ENCODE data around the gene NAA80. TPM values are rescaled to one million over a fixed set of nuclear protein-coding genes. Genes with fewer than 3 reads are reported as not detected.
"Not testable (repeated sequence)": the region's sequence is repeated elsewhere in the genome, so short reads cannot be mapped to it uniquely, and the experiment has no call there.

Gene NAA80
- polyA plus RNA-seq, 6 donors from 2014 or later: 9.0 to 15.5 (median 11.6) TPM

DNA sequence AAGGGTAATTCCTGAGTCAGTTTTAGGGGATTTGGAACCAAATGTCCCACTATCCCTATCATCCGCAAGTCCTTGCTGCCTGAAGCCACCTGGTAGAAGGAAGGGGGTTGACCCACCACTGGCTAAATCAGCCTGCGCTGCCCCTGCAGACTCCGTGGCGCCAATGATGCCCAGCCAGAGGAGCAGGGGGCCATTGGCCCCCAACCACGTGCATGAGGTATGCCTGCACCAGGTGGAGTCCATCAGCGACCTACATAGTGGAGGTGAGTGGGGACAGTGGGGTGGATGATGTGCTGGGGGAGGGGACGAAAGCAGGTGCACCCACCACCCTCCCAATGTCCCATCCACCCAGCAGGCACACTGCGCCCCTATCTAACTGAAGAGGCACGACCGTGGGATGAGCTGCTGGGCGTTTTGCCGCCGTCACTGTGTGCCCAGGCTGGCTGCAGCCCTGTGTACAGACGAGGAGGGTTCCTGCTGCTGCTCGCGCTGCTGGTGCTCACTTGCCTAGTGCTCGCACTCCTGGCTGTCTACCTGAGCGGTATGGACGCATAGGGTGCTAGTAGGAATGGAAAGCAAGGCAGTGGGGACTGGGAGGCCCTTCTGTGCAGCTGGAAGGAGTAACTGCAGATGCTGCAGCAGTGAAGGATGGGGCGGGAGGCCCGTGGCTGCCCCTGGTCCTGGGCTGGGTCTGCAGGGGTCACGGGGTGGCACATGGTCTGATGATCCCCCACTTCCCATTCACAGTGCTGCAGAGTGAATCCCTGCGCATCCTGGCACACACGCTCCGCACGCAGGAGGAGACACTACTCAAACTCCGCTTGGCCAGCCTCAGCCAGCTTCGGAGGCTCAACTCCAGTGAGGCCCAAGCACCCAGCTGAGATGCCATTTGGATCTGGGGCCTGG is 12.6 kb downstream of the NAA80 start:
- no peak for DNase-seq
- H3K9me3 Mint-ChIP-seq: no peaks in the 10 kb centered on the region
- no peaks in the 10 kb centered on the region for H3K27me3 Mint-ChIP-seq
- no peaks in the 10 kb centered on the region for H3K36me3 Mint-ChIP-seq
- ATAC-seq (ENCODE audit: low read depth in 2 of 2): no peak
- H3K4me3 Mint-ChIP-seq: no peak overlapping the region
- H3K27ac Mint-ChIP-seq: no peak overlapping the region
- peaks cover 6 to 15% (median 12%) of the 10 kb centered on the region in 3 donors for H3K4me1 Mint-ChIP-seq

GRCh38 chr3:50284121-50284520 is 15.1 kb downstream of the NAA80 start:
- DNase-seq; ATAC-seq (ENCODE audit: low read depth in 2 of 2); H3K36me3 Mint-ChIP-seq; H3K9me3 Mint-ChIP-seq; H3K27ac Mint-ChIP-seq; H3K4me1 Mint-ChIP-seq; H3K27me3 Mint-ChIP-seq: not testable (repeated sequence)
- peak overlapping the region in 1 of 8 donors; percentile 18 for H3K4me3 Mint-ChIP-seq

- Mint-ChIP-seq H3K9me3 (no peaks in the 10 kb centered on the region), H3K27me3 (peaks cover 25 to 34% (median 27%) of the 10 kb centered on the region in 3 donors), H3K4me3 (no peak overlapping the region), H3K4me1 (peaks cover 11 to 15% (median 14%) of the 10 kb centered on the region in 3 donors), H3K27ac (no peak overlapping the region), H3K36me3 (no peaks in the 10 kb centered on the region)
- ATAC-seq (ENCODE audit: low read depth in 2 of 2) (no peak), DNase-seq (no peak)
Measured at GRCh38 chr3:50279255-50280016, 19.8 kb downstream of the NAA80 start.

GRCh38 chr3:50278880-50279224 is 20.4 kb downstream of the NAA80 start, which contains the start of gene LSMEM2:
Gene LSMEM2 (plus strand): TSS chr3:50279087. CDS start chr3:50279114, 27 bp downstream.
- ATAC-seq (ENCODE audit: low read depth in 2 of 2) (no peak), DNase-seq (no peak)
- H3K4me3 Mint-ChIP-seq: no peak within 1 kb of the TSS
- H3K4me1 Mint-ChIP-seq: peaks cover 15 to 21% (median 19%) of the 10 kb centered on the region in 3 donors
- H3K9me3 Mint-ChIP-seq: no peaks in the 10 kb centered on the region
- H3K36me3 Mint-ChIP-seq: no peaks in the 10 kb centered on the region
- H3K27me3 Mint-ChIP-seq: peaks cover 30 to 40% (median 33%) of the 10 kb centered on the region in 3 donors
- no peak within 1 kb of the TSS for H3K27ac Mint-ChIP-seq

DNA sequence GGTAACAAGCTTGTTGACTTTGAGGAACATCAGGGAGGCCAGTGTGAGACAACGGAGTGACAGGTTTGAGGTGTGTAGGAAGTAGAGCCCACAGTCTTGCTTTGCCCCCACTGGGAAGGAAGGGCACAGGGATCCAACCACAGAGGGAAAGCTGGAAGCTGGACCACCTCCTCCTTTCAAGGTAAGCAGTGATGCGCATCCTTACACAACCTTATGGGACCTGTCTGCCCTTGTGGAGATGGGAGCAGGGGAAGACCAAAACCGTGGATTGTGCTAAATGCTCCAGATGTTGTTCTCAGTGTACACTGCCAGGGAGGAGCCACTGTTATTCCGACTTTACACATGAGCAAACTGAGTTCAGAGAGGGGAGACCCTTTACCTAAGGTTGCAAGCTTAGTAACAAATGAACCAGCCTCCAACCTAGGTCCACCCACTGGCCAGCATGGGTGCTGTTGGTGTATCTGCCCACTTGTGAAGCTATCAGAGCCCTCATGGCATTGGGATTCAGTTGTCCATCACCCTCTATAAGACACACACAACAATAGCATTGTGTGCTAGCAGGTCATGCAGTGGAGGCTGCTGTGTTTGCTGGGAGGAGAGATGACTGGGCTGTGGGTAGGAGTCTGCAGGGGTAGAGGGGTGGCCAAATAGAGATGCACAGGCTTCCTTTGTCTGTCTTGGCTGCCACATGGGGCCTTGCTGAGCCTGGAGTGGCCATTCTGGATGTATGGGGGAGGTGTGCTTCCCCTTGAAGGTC is 20.9 kb downstream of the NAA80 start:
- Mint-ChIP-seq H3K9me3 (no peaks in the 10 kb centered on the region), H3K4me1 (peaks cover 15 to 22% (median 19%) of the 10 kb centered on the region in 3 donors), H3K27me3 (peaks cover 30 to 40% (median 34%) of the 10 kb centered on the region in 3 donors), H3K27ac (no peak overlapping the region), H3K4me3 (no peak overlapping the region), H3K36me3 (no peaks in the 10 kb centered on the region)
- no peak for DNase-seq
- no peak for ATAC-seq (ENCODE audit: low read depth in 2 of 2)

DNA sequence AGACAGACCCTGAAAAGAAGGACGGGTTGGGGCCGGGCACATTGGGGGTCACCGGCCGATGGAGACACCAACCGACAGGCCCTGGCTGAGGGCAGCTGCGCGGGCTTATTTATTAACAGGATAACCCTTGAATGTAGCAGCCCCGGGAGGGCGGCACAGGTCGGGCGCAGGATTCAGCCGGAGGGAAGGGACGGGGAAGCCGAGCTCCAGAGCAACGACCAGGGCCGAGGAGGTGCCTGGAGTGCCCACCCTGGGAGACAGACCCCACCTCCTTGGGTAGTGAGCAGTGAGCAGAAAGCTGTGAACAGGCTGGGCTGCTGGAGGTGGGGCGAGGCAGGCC is 22.5 kb downstream of the NAA80 start:
- H3K9me3 Mint-ChIP-seq: no peaks in the 10 kb centered on the region
- no peak for DNase-seq
- no peaks in the 10 kb centered on the region for H3K36me3 Mint-ChIP-seq
- ATAC-seq (ENCODE audit: low read depth in 2 of 2): no peak
- H3K27ac Mint-ChIP-seq: no peak overlapping the region
- H3K4me1 Mint-ChIP-seq: peaks cover 19 to 29% (median 25%) of the 10 kb centered on the region in 3 donors
- peak overlapping the region in 1 of 8 donors; percentile 53 for H3K4me3 Mint-ChIP-seq
- peaks cover 35 to 49% (median 41%) of the 10 kb centered on the region in 3 donors for H3K27me3 Mint-ChIP-seq

DNA sequence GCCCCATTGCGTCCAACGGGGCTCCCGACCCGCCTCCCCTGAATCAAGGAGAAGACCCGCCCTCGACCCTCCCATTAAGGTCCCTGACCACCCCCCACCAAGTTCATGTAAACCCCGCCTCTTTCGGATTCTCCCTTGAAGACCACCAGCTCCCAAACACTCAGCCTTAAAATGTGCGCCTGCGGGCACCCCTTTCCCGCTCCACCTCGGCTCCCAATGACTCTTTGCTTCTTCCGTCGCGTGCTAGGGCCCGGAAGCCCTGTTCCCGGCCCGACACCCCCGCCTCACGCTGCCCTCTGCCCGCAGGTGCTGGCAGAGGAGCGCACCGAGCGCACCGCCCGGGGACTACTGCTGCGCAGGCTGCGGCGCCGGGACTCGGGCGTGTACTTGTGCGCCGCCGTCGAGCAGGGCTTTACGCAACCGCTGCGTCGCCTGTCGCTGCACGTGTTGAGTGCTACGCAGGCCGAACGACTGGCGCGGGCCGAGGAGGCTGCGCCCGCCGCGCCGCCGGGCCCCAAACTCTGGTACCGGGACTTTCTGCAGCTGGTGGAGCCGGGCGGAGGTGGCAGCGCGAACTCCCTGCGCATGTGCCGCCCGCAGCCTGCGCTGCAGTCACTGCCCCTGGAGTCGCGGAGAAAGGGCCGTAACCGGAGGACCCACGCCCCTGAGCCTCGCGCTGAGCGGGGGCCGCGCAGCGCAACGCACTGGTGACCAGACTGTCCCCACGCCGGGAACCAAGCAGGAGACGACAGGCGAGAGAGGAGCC is 23.0 kb downstream of the NAA80 start:
- no peak for DNase-seq
- peak overlapping the region in 1 of 6 donors; percentile 59 for H3K27ac Mint-ChIP-seq
- peaks cover 19 to 29% (median 25%) of the 10 kb centered on the region in 3 donors for H3K4me1 Mint-ChIP-seq
- H3K9me3 Mint-ChIP-seq: no peaks in the 10 kb centered on the region
- peak in 1 of 2 donors; percentile 10 for ATAC-seq (ENCODE audit: low read depth in 2 of 2)
- peak overlapping the region in 6 of 8 donors; percentile 26 to 69 (median 50) for H3K4me3 Mint-ChIP-seq
- H3K36me3 Mint-ChIP-seq: no peaks in the 10 kb centered on the region
- peaks cover 35 to 55% (median 41%) of the 10 kb centered on the region in 3 donors for H3K27me3 Mint-ChIP-seq

DNA sequence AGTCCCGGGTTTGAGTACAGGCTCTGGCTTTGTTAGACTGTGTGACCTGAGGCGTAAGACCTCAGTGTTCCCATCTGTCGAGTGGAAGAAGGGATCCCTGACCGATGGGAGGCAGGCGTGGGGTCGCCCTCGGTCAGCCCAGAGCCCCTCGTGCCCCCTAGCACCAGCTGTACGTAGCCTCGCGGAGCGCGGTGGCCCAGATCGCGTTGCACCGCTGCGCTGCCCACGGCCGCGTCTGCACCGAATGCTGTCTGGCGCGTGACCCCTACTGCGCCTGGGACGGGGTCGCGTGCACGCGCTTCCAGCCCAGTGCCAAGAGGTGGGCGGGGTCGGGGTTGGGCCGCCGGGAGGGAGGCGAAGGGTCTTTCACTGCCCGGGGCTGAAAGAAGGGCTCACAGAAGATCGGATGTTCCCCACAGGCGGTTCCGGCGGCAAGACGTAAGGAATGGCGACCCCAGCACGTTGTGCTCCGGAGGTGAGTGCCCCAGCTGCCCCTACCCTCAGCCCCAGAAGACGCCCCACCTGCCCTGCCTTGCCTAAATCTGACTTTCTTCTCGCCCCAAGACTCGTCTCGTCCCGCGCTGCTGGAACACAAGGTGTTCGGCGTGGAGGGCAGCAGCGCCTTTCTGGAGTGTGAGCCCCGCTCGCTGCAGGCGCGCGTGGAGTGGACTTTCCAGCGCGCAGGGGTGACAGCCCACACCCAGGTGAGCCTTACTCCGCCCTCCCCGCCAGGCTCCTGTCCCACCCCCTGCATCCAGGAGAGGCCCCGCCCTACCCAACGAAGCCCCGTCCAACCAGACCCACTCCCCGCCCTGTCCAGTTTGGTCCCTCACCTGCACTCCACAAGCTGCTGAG is 23.8 kb downstream of the NAA80 start:
- ATAC-seq (ENCODE audit: low read depth in 2 of 2) (no peak), DNase-seq (no peak)
- Mint-ChIP-seq H3K9me3 (no peaks in the 10 kb centered on the region), H3K4me3 (peak overlapping the region in 6 of 8 donors; percentile 26 to 69 (median 50)), H3K36me3 (no peaks in the 10 kb centered on the region), H3K27me3 (peaks cover 35 to 57% (median 41%) of the 10 kb centered on the region in 3 donors), H3K4me1 (peaks cover 19 to 29% (median 25%) of the 10 kb centered on the region in 3 donors), H3K27ac (peak overlapping the region in 3 of 6 donors; percentile 7 to 59 (median 52))

GRCh38 chr3:50274371-50275104 is 24.7 kb downstream of the NAA80 start:
- DNase-seq: peak; percentile 67
- Mint-ChIP-seq H3K27me3 (peaks cover 35 to 59% (median 41%) of the 10 kb centered on the region in 3 donors), H3K27ac (peak overlapping the region; percentile 40 to 95 (median 78)), H3K9me3 (no peaks in the 10 kb centered on the region), H3K36me3 (no peaks in the 10 kb centered on the region), H3K4me1 (peaks cover 19 to 29% (median 25%) of the 10 kb centered on the region in 3 donors), H3K4me3 (peak overlapping the region in 7 of 8 donors; percentile 29 to 91 (median 65))
- peak; percentile 20 to 32 for ATAC-seq (ENCODE audit: low read depth in 2 of 2)

DNA sequence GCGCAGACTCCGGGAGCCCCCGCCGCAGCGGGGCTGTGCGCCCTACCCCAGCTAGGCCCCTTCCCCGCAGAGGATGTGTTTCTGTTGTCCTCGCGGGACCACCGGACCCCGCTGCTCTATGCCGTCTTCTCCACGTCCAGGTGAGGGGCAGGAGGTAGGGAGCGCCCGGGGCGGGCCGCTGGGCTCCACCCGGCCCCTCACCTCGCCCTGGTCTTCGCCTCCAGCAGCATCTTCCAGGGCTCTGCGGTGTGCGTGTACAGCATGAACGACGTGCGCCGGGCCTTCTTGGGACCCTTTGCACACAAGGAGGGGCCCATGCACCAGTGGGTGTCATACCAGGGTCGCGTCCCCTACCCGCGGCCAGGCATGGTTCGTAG is 25.5 kb downstream of the NAA80 start:
- H3K27me3 Mint-ChIP-seq: peaks cover 35 to 65% (median 41%) of the 10 kb centered on the region in 3 donors
- H3K4me3 Mint-ChIP-seq: peak overlapping the region in 1 of 8 donors; percentile 65
- H3K27ac Mint-ChIP-seq: no peak overlapping the region
- ATAC-seq (ENCODE audit: low read depth in 2 of 2) (no peak), DNase-seq (no peak)
- no peaks in the 10 kb centered on the region for H3K9me3 Mint-ChIP-seq
- peaks cover 19 to 29% (median 25%) of the 10 kb centered on the region in 3 donors for H3K4me1 Mint-ChIP-seq
- H3K36me3 Mint-ChIP-seq: no peaks in the 10 kb centered on the region

GRCh38 chr3:50272911-50273688 is 26.1 kb downstream of the NAA80 start:
- Mint-ChIP-seq H3K27me3 (peaks cover 36 to 67% (median 37%) of the 10 kb centered on the region in 3 donors), H3K36me3 (no peaks in the 10 kb centered on the region)
- ATAC-seq (ENCODE audit: low read depth in 2 of 2): peak; percentile 88 to 91

More at GRCh38 chr3:50272911-50273688, 26.1 kb downstream of the NAA80 start:
- Mint-ChIP-seq H3K27ac (peak overlapping the region; percentile 67 to 92 (median 87)), H3K4me1 (peaks cover 19 to 29% (median 25%) of the 10 kb centered on the region in 3 donors), H3K9me3 (no peaks in the 10 kb centered on the region), H3K4me3 (peak overlapping the region; percentile 56 to 87 (median 80))
- peak; percentile 83 for DNase-seq

Data from naive B cell (primary cell).